WERI-Rb-1 (cell line): ENCODE measurements around the gene TEX9.
A peak's percentile ranks its signal among the peaks of the same experiment; 100 is the strongest.

Experiments
- DNase-seq: peaks from one replicate; pipeline ENCODE4 v3.0.0-alpha.2; 2020
- H3K27ac ChIP-seq: fragments of 250-450 bp; sonication (Bioruptor Pico); 2 replicates; pipeline ENCODE4 v1.5.1; 2020; ENCODE audit warnings: mild to moderate bottlenecking, moderate library complexity
- H3K27me3 ChIP-seq: fragments of 250-450 bp; sonication (Bioruptor Pico); 2 replicates; pipeline ENCODE4 v1.5.1; 2021; ENCODE audit warnings: mild to moderate bottlenecking, low read depth, moderate library complexity; ENCODE audit not compliant: insufficient read depth, severe bottlenecking
- H3K36me3 ChIP-seq: fragments of 250-450 bp; sonication (Bioruptor Pico); 2 replicates; pipeline ENCODE4 v1.5.1; 2020; ENCODE audit warnings: mild to moderate bottlenecking, moderate library complexity
- H3K4me3 ChIP-seq: 2 replicates; pipeline ENCODE4 v1.5.1; 2011; ENCODE audit warnings: low read depth, mild to moderate bottlenecking, control low read depth, low read length
- H3K9me3 ChIP-seq: fragments of 250-450 bp; sonication (Bioruptor Pico); 2 replicates; pipeline ENCODE4 v1.5.1; 2021; ENCODE audit warnings: mild to moderate bottlenecking, moderate library complexity; ENCODE audit not compliant: severe bottlenecking
- CTCF ChIP-seq: IDR thresholded peaks from 2 replicates; pipeline ENCODE4 v1.5.1; 2011; ENCODE audit warnings: low read depth, mild to moderate bottlenecking, control low read depth, inconsistent platforms, low read length

Gene TEX9

GRCh38 chr15:56325186-56325585, 40.0 kb upstream of the TEX9 start:
- no peaks in the 10 kb centered on the region for H3K27me3 ChIP-seq
- no peak for TF ChIP-seq CTCF
- no peak for DNase-seq
- H3K9me3 ChIP-seq: no peaks in the 10 kb centered on the region
- no peak overlapping the region for H3K4me3 ChIP-seq
- H3K27ac ChIP-seq: no peak overlapping the region
- H3K36me3 ChIP-seq: no peaks in the 10 kb centered on the region

GRCh38 chr15:56327721-56328502, 37.3 kb upstream of the TEX9 start:
- TF ChIP-seq CTCF: no peak
- H3K27ac ChIP-seq: no peak overlapping the region
- H3K4me3 ChIP-seq: no peak overlapping the region
- no peaks in the 10 kb centered on the region for H3K27me3 ChIP-seq
- H3K9me3 ChIP-seq: no peaks in the 10 kb centered on the region
- DNase-seq: no peak
- no peaks in the 10 kb centered on the region for H3K36me3 ChIP-seq

GRCh38 chr15:56337084-56337725, 28.0 kb upstream of the TEX9 start:
- no peaks in the 10 kb centered on the region for H3K36me3 ChIP-seq
- H3K27ac ChIP-seq: no peak overlapping the region
- TF ChIP-seq CTCF: no peak
- H3K9me3 ChIP-seq: no peaks in the 10 kb centered on the region
- no peak overlapping the region for H3K4me3 ChIP-seq
- DNase-seq: peak; percentile 18
- no peaks in the 10 kb centered on the region for H3K27me3 ChIP-seq

GRCh38 chr15:56339594-56339993, 25.6 kb upstream of the TEX9 start:
- TF ChIP-seq CTCF: no peak
- no peak for DNase-seq
- Histone ChIP-seq H3K36me3 (no peaks in the 10 kb centered on the region), H3K4me3 (no peak overlapping the region), H3K27ac (no peak overlapping the region), H3K27me3 (no peaks in the 10 kb centered on the region), H3K9me3 (no peaks in the 10 kb centered on the region)

- Histone ChIP-seq H3K4me3 (no peak overlapping the region), H3K36me3 (no peaks in the 10 kb centered on the region), H3K9me3 (no peaks in the 10 kb centered on the region), H3K27me3 (no peaks in the 10 kb centered on the region), H3K27ac (no peak overlapping the region)
- no peak for TF ChIP-seq CTCF
- no peak for DNase-seq
Observed at GRCh38 chr15:56341201-56341600, 24.0 kb upstream of the TEX9 start.
